Panc1 (cell line): ENCODE measurements around the gene TCEA3.

Experiments
- POLR2AphosphoS5 ChIP-seq: IDR thresholded peaks from 2 replicates; pipeline ENCODE4 v1.6.1; 2012; ENCODE audit warnings: mild to moderate bottlenecking, low read depth, low read length, moderate library complexity
- TF ChIP-seq, protein P1 (sequence below): fragments of 450-650 bp; IDR thresholded peaks from 2 replicates; pipeline ENCODE4 v1.5.1; 2017; ENCODE audit warnings: mild to moderate bottlenecking

- TF ChIP-seq, protein P1, sequence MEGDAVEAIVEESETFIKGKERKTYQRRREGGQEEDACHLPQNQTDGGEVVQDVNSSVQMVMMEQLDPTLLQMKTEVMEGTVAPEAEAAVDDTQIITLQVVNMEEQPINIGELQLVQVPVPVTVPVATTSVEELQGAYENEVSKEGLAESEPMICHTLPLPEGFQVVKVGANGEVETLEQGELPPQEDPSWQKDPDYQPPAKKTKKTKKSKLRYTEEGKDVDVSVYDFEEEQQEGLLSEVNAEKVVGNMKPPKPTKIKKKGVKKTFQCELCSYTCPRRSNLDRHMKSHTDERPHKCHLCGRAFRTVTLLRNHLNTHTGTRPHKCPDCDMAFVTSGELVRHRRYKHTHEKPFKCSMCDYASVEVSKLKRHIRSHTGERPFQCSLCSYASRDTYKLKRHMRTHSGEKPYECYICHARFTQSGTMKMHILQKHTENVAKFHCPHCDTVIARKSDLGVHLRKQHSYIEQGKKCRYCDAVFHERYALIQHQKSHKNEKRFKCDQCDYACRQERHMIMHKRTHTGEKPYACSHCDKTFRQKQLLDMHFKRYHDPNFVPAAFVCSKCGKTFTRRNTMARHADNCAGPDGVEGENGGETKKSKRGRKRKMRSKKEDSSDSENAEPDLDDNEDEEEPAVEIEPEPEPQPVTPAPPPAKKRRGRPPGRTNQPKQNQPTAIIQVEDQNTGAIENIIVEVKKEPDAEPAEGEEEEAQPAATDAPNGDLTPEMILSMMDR, result no peak
- no peak for TF ChIP-seq POLR2AphosphoS5
These were observed 67.9 kb downstream of the TCEA3 start for GRCh38 chr1:23356471-23357137.
